Endothelial cell (in vitro differentiated cells): ENCODE results near the gene MBOAT1. TPM values are rescaled to one million over a fixed set of nuclear protein-coding genes. Genes with fewer than 3 reads are reported as not detected.

Experiments
- DNase-seq: peaks from one replicate; pipeline ENCODE4 v3.0.0; 2021; ENCODE audit warnings: low spot score
- H3K27ac Mint-ChIP-seq: one replicate; pipeline ENCODE4 v1.8.0; 2021; ENCODE audit warnings: mixed read lengths, inconsistent platforms; ENCODE audit not compliant: unreplicated experiment
- H3K27me3 Mint-ChIP-seq: one replicate; pipeline ENCODE4 v1.8.0; 2021; ENCODE audit warnings: mild to moderate bottlenecking, moderate library complexity, mixed read lengths, inconsistent platforms; ENCODE audit not compliant: unreplicated experiment
- H3K36me3 Mint-ChIP-seq: one replicate; pipeline ENCODE4 v1.8.0; 2021; ENCODE audit warnings: mild to moderate bottlenecking, low read depth, mixed read lengths, inconsistent platforms; ENCODE audit not compliant: unreplicated experiment
- H3K4me1 Mint-ChIP-seq: one replicate; pipeline ENCODE4 v1.8.0; 2021; ENCODE audit warnings: mild to moderate bottlenecking, mixed read lengths, inconsistent platforms; ENCODE audit not compliant: unreplicated experiment
- H3K4me3 Mint-ChIP-seq: one replicate; pipeline ENCODE4 v1.8.0; 2021; ENCODE audit warnings: mild to moderate bottlenecking, mixed read lengths, inconsistent platforms; ENCODE audit not compliant: unreplicated experiment
- H3K9me3 Mint-ChIP-seq: one replicate; pipeline ENCODE4 v1.8.0; 2021; ENCODE audit warnings: mixed read lengths, inconsistent platforms; ENCODE audit not compliant: unreplicated experiment
- CTCF ChIP-seq: fragments of 200-600 bp; sonication (generic); IDR thresholded peaks from one replicate; pipeline ENCODE4 v1.5.0; 2021; ENCODE audit warnings: antibody characterized with exemption; ENCODE audit not compliant: unreplicated experiment
- total RNA-seq: library from RNA; stranded (reverse); fragmentation: NEBNext Ultra II Directional; extraction: Animal tissue kit (Norgen Biotek cat#: 25700); gene quantifications from one replicate; pipeline ENCODE4 v1.2.1, GENCODE V29; 2021; ENCODE audit not compliant: unreplicated experiment

Gene MBOAT1
- total RNA-seq, 1 donor from 2014 or later, result 10.7 TPM

GRCh38 chr6:20235041-20235440 lies 22.8 kb upstream of the MBOAT1 start:
- H3K9me3 Mint-ChIP-seq, result no peaks in the 10 kb centered on the region
- no peak for DNase-seq
- peaks cover 4% of the 10 kb centered on the region for H3K36me3 Mint-ChIP-seq
- H3K4me3 Mint-ChIP-seq, result no peak overlapping the region
- H3K4me1 Mint-ChIP-seq, result no peaks in the 10 kb centered on the region
- H3K27me3 Mint-ChIP-seq, result peaks cover 2% of the 10 kb centered on the region
- H3K27ac Mint-ChIP-seq, result no peak overlapping the region
- TF ChIP-seq CTCF, result no peak

GRCh38 chr6:20234136-20234535 lies 21.9 kb upstream of the MBOAT1 start:
- no peak for DNase-seq
- Mint-ChIP-seq H3K36me3 (peaks cover 4% of the 10 kb centered on the region), H3K9me3 (no peaks in the 10 kb centered on the region), H3K4me1 (no peaks in the 10 kb centered on the region), H3K27ac (no peak overlapping the region), H3K27me3 (peaks cover 2% of the 10 kb centered on the region), H3K4me3 (no peak overlapping the region)
- no peak for TF ChIP-seq CTCF

DNA sequence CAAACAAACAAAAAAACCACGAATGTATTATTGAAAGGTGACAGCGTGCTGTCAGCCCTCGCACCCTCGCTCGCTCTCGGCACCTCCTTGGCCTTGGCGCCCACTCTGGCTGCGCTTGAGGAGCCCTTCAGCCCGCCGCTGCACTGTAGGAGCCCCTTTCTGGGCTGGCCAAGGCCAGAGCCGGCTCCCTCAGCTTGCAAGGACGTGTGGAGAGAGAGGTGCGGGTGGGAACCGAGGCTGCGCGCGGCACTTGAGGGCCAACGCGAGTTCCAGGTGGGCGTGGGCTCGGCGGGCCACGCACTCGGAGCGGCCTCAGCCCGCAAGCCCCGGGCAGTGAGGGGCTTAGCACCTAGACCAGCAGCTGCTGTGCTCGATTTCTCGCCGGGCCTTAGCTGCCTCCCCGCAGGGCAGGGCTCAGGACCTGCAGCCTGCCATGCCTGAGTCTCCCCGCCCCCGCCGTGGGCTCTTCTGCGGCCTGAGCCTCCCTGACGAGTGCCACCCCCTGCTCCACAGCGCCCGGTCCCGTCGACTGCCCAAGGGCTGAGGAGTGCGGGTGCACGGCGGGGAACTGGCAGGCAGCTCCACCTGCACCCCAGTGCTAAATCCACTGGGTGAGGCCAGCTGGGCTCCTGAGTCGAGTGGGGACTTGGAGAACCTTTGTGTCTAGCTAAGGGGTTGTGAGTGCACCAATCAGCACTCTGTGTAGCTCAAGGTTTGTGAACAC lies 20.9 kb upstream of the MBOAT1 start:
- no peak overlapping the region for H3K27ac Mint-ChIP-seq
- DNase-seq, result no peak
- H3K4me3 Mint-ChIP-seq, result no peak overlapping the region
- no peak for TF ChIP-seq CTCF
- peaks cover 4% of the 10 kb centered on the region for H3K36me3 Mint-ChIP-seq
- no peaks in the 10 kb centered on the region for H3K4me1 Mint-ChIP-seq
- no peaks in the 10 kb centered on the region for H3K9me3 Mint-ChIP-seq
- H3K27me3 Mint-ChIP-seq, result peaks cover 3% of the 10 kb centered on the region

GRCh38 chr6:20232188-20232587 lies 19.9 kb upstream of the MBOAT1 start:
- Mint-ChIP-seq H3K4me1 (no peaks in the 10 kb centered on the region), H3K27me3 (peaks cover 3% of the 10 kb centered on the region), H3K9me3 (no peaks in the 10 kb centered on the region), H3K4me3 (no peak overlapping the region), H3K36me3 (peaks cover 4% of the 10 kb centered on the region), H3K27ac (no peak overlapping the region)
- TF ChIP-seq CTCF, result no peak
- no peak for DNase-seq

GRCh38 chr6:20230401-20231119 lies 18.3 kb upstream of the MBOAT1 start:
- H3K27me3 Mint-ChIP-seq, result peaks cover 3% of the 10 kb centered on the region
- peaks cover 4% of the 10 kb centered on the region for H3K36me3 Mint-ChIP-seq
- no peak overlapping the region for H3K4me3 Mint-ChIP-seq
- H3K4me1 Mint-ChIP-seq, result peaks cover 4% of the 10 kb centered on the region
- H3K9me3 Mint-ChIP-seq, result no peaks in the 10 kb centered on the region
- DNase-seq, result no peak
- no peak for TF ChIP-seq CTCF
- no peak overlapping the region for H3K27ac Mint-ChIP-seq
